Tibial nerve (tissue), 4 donors: ENCODE data around the gene TRIM39. TPM values are rescaled to one million over a fixed set of nuclear protein-coding genes. Genes with fewer than 3 reads are reported as not detected.

Source experiments
- DNase-seq, 2 donors: peaks; one replicate each; pipeline ENCODE4 v3.0.0-alpha.2; 2019; ENCODE audit warnings: low spot score in 2 of 2
- H3K27ac ChIP-seq, 4 donors: fragments of 200-600 bp; sonication (generic) in 3 of 4; one replicate each; pipeline ENCODE4 v1.5.1; 2017 to 2019; ENCODE audit warnings: mild to moderate bottlenecking in 1 of 4
- H3K27me3 ChIP-seq, 2 donors: fragments of 200-600 bp; sonication (generic) in 1 of 2; one replicate each; pipeline versions ENCODE4 v1.5.1 to v1.6.0; 2017 to 2019
- H3K36me3 ChIP-seq, 3 donors: fragments of 200-600 bp; sonication (generic); one replicate each; pipeline ENCODE4 v1.5.1; 2018 to 2019
- H3K4me1 ChIP-seq, 4 donors: fragments of 200-600 bp; sonication (generic) in 3 of 4; one replicate each; pipeline ENCODE4 v1.5.1; 2017 to 2019
- H3K4me3 ChIP-seq, 4 donors: fragments of 200-600 bp; sonication (generic) in 3 of 4; one replicate each; pipeline ENCODE4 v1.5.1; 2017 to 2019; ENCODE audit warnings: mild to moderate bottlenecking in 1 of 4, moderate library complexity in 1 of 4
- H3K9me3 ChIP-seq, 4 donors: fragments of 200-600 bp; sonication (generic) in 3 of 4; one replicate each; pipeline ENCODE4 v1.5.1; 2017 to 2019
- CTCF ChIP-seq, 5 experiments: fragments of 200-600 bp in 3 of 5; fragments of 450-650 bp in 2 of 5; sonication (generic) in 3 of 5; IDR thresholded peaks; one replicate each; pipeline ENCODE4 v1.5.1; 2016 to 2019; ENCODE audit warnings: antibody characterized with exemption in 5 of 5, mild to moderate bottlenecking in 3 of 5, moderate library complexity in 2 of 5
- EP300 ChIP-seq, 2 donors: sonication (generic); formaldehyde crosslinking; IDR thresholded peaks; one replicate each; pipeline ENCODE4 v1.6.1; 2017; ENCODE audit warnings: antibody characterized with exemption in 2 of 2, mild to moderate bottlenecking in 1 of 2
- POLR2A ChIP-seq, 2 donors: fragments of 450-650 bp; IDR thresholded peaks; one replicate each; pipeline ENCODE4 v1.6.1; 2017; ENCODE audit warnings: antibody characterized with exemption in 2 of 2, mild to moderate bottlenecking in 2 of 2, moderate library complexity in 2 of 2
- WGBS, 2 donors: methylation state at CpG; one replicate each; pipeline ENCODE4 v1.1.5; 2018; 5-methylcytosine and 5-hydroxymethylcytosine counted together
- total RNA-seq, 4 donors: library from RNA; depleted of rRNA; stranded (reverse); fragments of >200 nt; gene quantifications; one replicate each; pipeline ENCODE4 v1.1.0, GENCODE V29; 2016

Gene TRIM39
- total RNA-seq, 4 donors from 2014 or later = 8.1 to 22.2 (median 13.9) TPM

GRCh38 chr6:30312676-30313321 is 13.9 kb upstream of the TRIM39 start:
- peaks cover 0 to 4% (median 0%) of the 10 kb centered on the region in 4 donors for H3K4me1 ChIP-seq
- WGBS, 2 donors = 93 to 100% methylated on average over 1 of the region's 1 CpG
- TF ChIP-seq EP300 (IDR thresholded peaks at IDR 0.05) (no peak), CTCF (IDR thresholded peaks at IDR 0.05) (no peak), POLR2A (IDR thresholded peaks at IDR 0.05) (no peak)

GRCh38 chr6:30315156-30315555 is 11.6 kb upstream of the TRIM39 start:
- Histone ChIP-seq H3K4me1 (peaks cover 0 to 12% (median 0%) of the 10 kb centered on the region in 4 donors), H3K27me3 (no peaks in the 10 kb centered on the region), H3K27ac (no peak overlapping the region), H3K9me3 (no peaks in the 10 kb centered on the region), H3K36me3 (peaks cover 0 to 31% (median 0%) of the 10 kb centered on the region in 3 donors), H3K4me3 (no peak overlapping the region)
- TF ChIP-seq CTCF (IDR thresholded peaks at IDR 0.05) = no peak
- TF ChIP-seq POLR2A (IDR thresholded peaks at IDR 0.05) = no peak
- no peak for TF ChIP-seq EP300 (IDR thresholded peaks at IDR 0.05)
- no peak for DNase-seq
- WGBS, 2 donors = 95 to 96% methylated on average over 3 of the region's 3 CpGs

More at GRCh38 chr6:30312676-30313321, 13.9 kb upstream of the TRIM39 start:
- no peak for DNase-seq
- Histone ChIP-seq H3K36me3 (peaks cover 0 to 37% (median 0%) of the 10 kb centered on the region in 3 donors), H3K9me3 (no peaks in the 10 kb centered on the region), H3K27ac (no peak overlapping the region), H3K27me3 (no peaks in the 10 kb centered on the region), H3K4me3 (no peak overlapping the region)

GRCh38 chr6:30317913-30318589 is 8.7 kb upstream of the TRIM39 start:
- no peak for DNase-seq
- H3K27me3 ChIP-seq = no peaks in the 10 kb centered on the region
- TF ChIP-seq CTCF (IDR thresholded peaks at IDR 0.05) (no peak), EP300 (IDR thresholded peaks at IDR 0.05) (no peak), POLR2A (IDR thresholded peaks at IDR 0.05) (no peak)
- peaks cover 0 to 37% (median 0%) of the 10 kb centered on the region in 4 donors for H3K4me1 ChIP-seq
- no peak overlapping the region for H3K27ac ChIP-seq
- H3K36me3 ChIP-seq = peaks cover 0 to 21% (median 0%) of the 10 kb centered on the region in 3 donors
- 83 to 85% methylated on average over 6 of the region's 6 CpGs for WGBS, 2 donors
- no peak overlapping the region for H3K4me3 ChIP-seq
- no peaks in the 10 kb centered on the region for H3K9me3 ChIP-seq

GRCh38 chr6:30319146-30319835 is 7.4 kb upstream of the TRIM39 start:
- TF ChIP-seq CTCF (IDR thresholded peaks at IDR 0.05) (no peak), POLR2A (IDR thresholded peaks at IDR 0.05) (no peak), EP300 (IDR thresholded peaks at IDR 0.05) (no peak)
- Histone ChIP-seq H3K4me3 (no peak overlapping the region), H3K27ac (no peak overlapping the region), H3K27me3 (no peaks in the 10 kb centered on the region), H3K4me1 (peaks cover 0 to 43% (median 2%) of the 10 kb centered on the region in 4 donors), H3K36me3 (peaks cover 0 to 9% (median 0%) of the 10 kb centered on the region in 3 donors), H3K9me3 (no peaks in the 10 kb centered on the region)
- DNase-seq = no peak
- 86 to 90% methylated on average over 1 of the region's 1 CpG for WGBS, 2 donors
